HG02642 (cell line): ENCODE measurements around the gene INSM1.

Source experiments
- ATAC-seq: cut with Tn5 transposase; IDR thresholded peaks from one replicate; pipeline ENCODE4 v1.9.1; 2021; ENCODE audit warnings: mild to moderate bottlenecking; ENCODE audit not compliant: unreplicated experiment, poor library complexity

Gene INSM1

GRCh38 chr20:20414640-20415220, 46.8 kb downstream of the INSM1 start:
- ATAC-seq, result no peak

- no peak for ATAC-seq
Measured at GRCh38 chr20:20415321-20415720, 47.4 kb downstream of the INSM1 start.

DNA sequence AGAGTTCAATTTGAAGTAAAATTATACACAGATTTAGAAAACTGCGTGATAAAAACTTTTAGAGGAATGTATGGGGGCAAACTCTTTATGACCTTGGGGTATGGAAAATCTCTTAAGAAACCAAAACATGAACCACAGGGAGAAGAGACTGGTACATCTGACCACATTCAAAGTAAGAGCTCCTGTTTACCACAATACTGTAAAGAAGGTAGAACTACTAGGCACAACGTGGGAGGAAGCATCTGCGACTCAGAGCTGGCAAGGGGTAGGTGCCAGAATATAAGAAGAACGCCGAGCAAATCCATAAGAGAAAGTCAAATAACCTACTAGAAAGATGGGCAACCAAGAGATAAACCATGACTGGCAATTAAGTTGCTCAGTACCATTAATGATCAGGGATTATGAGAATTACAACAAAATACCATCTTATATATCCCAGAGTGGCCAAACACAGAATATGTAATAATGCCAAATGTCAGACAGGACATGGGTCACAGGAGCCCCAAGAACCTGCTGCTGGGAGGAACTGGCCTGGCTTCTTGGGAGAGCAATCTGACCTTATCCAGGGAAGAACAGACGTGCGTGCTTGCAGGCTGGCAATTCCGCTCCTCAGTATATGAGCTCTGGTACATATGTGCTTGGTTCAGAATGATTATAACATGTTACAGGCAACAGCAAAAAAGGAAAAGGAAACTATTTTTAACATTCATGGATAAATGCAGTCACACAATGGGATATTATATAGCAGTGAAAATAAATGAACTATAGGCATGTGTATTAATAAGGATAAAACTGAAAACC, 50.2 kb downstream of the INSM1 start:
- no peak for ATAC-seq
